Stimulated activated CD8-positive, alpha-beta memory T cell treated with anti-CD3 and anti-CD28 coated beads, Interleukin-15, amount 100 ng/mL, for 24 hours (primary cell): ENCODE measurements around the gene LGR4.
"Not testable (repeated sequence)": the region's sequence is repeated elsewhere in the genome, so short reads cannot be mapped to it uniquely, and the experiment has no call there.

ENCODE experiments used
- DNase-seq: peaks from one replicate; pipeline ENCODE4 v3.0.0-alpha.2; 2020; ENCODE audit warnings: low read depth

Gene LGR4, protein sequence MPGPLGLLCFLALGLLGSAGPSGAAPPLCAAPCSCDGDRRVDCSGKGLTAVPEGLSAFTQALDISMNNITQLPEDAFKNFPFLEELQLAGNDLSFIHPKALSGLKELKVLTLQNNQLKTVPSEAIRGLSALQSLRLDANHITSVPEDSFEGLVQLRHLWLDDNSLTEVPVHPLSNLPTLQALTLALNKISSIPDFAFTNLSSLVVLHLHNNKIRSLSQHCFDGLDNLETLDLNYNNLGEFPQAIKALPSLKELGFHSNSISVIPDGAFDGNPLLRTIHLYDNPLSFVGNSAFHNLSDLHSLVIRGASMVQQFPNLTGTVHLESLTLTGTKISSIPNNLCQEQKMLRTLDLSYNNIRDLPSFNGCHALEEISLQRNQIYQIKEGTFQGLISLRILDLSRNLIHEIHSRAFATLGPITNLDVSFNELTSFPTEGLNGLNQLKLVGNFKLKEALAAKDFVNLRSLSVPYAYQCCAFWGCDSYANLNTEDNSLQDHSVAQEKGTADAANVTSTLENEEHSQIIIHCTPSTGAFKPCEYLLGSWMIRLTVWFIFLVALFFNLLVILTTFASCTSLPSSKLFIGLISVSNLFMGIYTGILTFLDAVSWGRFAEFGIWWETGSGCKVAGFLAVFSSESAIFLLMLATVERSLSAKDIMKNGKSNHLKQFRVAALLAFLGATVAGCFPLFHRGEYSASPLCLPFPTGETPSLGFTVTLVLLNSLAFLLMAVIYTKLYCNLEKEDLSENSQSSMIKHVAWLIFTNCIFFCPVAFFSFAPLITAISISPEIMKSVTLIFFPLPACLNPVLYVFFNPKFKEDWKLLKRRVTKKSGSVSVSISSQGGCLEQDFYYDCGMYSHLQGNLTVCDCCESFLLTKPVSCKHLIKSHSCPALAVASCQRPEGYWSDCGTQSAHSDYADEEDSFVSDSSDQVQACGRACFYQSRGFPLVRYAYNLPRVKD

DNA sequence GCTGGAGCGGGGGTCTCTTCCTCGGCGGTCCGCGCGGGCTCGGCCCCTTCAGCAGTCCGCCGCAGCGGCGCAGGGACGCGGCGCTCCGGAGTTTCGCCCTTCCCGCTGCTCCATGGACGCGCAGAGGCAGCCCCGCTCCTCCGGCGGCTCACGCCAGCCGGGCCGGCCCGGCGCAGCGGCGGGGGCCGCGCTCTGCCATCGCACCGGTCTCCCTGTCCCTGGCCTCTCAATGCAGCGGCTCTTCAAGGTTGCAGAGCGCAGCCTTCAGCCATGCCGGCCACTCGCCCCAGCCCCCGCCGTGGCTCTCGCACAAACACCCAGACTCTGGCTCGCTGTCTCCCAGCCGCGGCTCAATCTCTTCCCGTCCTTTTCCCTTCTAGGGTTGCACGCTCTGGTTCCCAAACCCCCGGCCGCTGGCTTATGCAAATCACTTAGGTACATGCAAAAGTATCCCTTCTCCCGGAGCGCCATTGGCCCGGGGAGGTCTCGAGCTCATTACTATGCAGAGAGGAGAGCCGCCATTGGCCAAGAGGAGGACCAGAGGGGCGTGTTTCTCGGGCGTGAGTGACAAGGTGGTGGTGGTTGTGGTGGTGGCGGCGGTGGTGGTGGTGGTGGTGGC lies at the start of gene LGR4:
Gene LGR4, minus strand, starts transcription at position 393 of the 619 bp plus-strand sequence. CDS start 488 bp downstream, outside the sequence.
- no peak for DNase-seq

DNA sequence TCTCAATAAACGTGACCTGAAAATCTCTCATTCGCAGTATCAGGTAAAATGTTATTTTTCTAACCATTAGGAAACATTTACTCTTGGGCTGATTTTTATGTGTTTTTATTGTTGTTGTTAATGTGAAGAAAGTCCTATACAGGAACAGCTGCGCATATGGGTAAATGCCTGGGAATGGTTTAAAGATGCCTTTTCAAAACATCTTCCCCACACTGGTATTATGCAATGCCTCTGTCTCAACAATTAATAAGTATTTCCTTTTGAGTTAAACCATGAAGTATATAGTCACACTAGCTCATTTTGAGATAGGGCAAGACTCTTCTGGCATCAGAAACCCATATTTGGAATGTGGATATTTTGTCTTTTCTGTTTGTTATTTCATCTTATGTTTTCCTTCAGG lies 47.6 kb upstream of the LGR4 start:
- no peak for DNase-seq

- no peak for DNase-seq
These were observed 45.9 kb upstream of the LGR4 start for GRCh38 chr11:27518518-27518917.

DNA sequence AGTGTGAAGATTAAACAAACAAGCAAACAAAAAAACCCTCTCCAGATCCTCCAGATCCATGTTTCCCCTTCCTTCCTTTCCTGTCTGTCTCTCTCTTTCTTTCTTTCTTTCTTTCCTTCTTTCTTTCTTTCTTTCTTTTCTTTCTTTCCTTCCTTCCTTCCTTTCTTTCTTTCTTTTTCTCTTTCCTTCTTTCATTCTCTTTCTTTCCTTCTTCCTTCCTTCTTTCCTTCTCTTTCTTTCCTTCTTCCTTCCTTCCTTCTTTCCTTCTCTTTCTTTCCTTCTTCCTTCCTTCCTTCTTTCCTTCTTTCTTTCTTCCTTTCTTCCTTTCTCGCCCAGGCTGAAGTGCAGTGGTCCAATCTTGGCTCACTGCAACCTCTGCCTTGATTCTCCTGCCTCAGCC lies 44.9 kb upstream of the LGR4 start:
- DNase-seq, result not testable (repeated sequence)

DNA sequence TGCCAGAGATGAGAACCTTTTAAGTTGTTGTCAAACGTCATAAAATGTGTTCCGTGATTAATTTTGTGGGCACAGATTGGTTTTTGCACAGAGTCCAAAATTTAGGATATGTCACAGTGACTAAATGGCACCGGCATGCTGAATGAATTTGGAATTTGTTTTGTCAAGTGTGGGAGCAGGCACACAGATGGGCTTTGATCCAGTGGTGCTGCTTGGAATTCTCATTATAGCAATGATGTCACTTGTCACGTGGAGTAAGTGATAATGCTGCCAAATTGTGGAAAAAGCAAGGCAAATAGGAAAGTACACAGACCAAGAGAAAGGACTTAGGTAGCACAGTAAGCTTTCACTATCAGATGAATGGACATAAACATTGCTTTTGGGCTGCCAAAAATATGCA lies 42.0 kb upstream of the LGR4 start:
- DNase-seq, result no peak

DNA sequence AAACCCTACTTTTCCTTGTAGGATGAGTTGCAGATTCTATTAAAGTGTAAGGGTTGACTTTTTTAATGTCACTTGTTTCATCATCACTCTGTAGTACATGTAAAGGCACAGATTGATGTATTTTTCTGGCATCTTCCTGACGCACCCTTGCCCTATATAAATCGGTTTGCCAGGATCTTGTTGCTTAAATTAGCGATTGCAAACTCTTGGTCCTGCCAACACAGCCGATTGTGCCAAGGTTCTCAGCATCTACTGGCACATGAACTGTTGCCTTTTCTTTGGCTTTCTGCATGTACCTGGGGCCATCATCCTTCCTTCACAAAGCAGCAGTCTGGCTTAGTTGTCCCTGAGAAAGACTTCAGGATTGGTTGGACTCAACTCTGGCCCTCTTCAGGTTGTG lies 41.5 kb upstream of the LGR4 start:
- no peak for DNase-seq

DNA sequence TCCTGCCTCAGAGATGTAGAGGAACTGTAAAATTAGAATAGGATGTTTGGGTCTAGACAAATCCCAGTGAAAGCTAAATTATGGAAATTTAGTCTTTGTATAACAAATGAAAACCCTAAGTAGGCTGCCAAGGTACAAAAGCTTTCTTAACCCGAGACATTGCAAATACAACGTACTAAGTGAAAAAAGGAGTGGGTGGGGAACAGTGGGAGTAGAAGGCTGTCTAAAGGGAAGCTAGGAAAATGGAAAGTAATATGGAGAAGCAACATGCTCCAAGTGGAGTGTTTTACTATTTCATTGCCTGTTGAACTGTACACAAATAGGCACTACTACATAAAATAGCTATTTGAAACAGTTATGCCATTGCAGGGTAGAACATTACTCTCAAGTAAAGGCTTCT lies 40.8 kb upstream of the LGR4 start:
- no peak for DNase-seq

GRCh38 chr11:27512238-27512637 lies 39.6 kb upstream of the LGR4 start:
- no peak for DNase-seq

GRCh38 chr11:27509908-27510307 lies 37.3 kb upstream of the LGR4 start:
- DNase-seq, result no peak

DNA sequence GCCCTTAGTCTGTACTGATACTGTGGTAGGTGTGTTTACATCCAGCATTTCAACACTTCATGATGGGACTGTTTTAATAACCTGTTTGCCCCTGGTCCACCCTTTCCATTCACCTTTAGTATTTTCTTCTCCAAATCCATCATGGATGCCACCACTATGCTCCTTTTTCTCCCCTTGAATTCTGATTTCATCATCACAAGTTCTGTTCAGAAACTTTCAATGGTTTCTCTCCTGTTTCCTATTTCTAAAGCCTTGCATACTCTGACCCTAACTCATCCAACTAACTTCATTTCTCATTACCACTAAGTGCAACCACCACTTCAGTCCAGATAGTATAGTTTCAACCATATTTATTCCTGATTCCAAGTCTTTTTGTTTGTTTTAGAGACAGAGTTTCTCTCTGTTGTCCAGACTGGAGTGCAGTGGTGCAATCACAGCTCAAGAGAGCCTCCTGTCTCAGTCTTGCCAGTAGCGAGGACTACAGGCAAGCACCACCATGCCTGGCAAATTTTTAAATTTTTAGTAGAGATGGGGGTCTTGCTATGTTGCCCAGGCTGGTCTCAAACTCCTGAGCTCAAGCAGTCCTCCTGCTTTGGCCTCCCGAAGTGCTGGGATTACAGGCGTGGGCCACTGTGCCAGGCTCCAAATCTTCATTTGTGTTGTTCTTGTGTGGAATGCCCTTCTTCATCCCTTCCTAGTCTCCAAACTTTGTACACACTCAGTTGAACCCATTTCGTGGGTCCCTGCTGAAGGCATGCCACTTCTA lies 35.1 kb upstream of the LGR4 start:
- no peak for DNase-seq

DNA sequence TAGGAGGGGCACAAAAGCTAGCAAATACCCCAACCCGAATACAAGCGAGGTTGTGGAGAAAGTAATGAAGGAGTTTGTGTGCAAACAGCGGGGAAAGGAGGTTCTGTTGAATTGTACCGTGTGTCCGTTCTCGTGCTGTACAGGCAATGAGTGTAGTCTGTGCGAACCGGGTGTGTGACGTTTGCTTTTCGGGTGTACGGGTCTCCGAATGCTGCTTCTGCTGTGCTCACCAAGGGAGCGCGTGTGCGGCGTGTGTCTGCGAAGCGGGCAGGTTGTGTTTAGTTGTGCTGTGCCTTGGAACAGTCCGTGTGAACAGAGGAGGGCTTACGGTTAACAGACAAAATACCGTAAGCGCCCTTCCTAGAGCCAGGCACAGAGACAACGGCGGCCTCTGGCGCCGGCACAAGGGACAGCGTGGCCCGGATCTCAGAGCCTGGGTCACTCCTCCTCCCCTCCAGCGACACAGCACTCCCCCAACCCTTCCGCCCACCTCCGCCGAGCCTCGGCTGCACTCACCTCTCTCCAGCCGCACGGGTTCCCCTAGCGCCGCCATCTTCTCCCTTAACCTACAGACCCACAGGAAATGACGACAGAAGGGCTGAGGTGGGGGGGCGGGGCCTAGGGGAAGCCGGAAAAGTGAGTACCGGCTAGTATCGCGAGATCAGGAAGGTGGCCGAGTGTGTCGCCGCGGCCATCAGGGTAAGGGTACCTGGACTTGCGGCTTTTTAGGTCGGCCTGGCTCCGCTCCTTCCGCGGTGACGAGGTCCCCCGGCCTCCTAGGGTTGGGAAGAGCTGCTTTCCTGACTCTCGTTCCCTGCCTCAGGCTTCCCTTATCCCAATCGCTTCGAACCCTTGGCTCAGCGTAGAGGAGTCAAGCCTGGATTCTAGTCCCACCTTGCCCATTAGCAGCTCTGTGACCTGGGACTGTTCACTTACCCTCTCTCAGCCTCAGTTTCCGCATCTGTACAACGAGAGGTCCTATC lies 33.9 kb upstream of the LGR4 start, which contains the start of gene LIN7C:
Gene LIN7C, minus strand, starts transcription at position 570 of the 983 bp plus-strand sequence. Its CDS starts 17 bp downstream, at position 553.
- DNase-seq, result peak; percentile 84

DNA sequence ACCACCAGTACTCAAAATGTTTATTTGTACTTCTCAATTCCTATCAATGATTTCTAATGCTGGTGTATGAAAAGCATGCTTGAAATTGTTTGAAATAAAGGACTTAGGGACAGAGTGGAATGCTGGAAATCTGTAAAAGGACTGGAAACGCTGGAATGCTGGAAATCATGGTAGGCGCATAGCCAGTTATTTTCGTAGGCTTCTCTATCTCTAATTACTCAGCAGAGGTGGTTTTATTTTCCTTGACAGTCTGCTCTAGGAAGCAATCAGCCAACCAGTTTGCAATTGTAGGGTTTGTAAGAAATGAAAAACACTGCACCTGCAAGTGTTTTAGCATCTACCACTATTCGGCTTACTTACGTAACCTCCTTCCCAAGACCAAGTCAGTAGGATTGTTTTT lies 33.2 kb upstream of the LGR4 start:
- no peak for DNase-seq

GRCh38 chr11:27504205-27504604 lies 31.6 kb upstream of the LGR4 start:
- DNase-seq, result no peak

GRCh38 chr11:27501100-27501499 lies 28.5 kb upstream of the LGR4 start:
- DNase-seq, result no peak

GRCh38 chr11:27497911-27498310 lies 25.3 kb upstream of the LGR4 start:
- no peak for DNase-seq

DNA sequence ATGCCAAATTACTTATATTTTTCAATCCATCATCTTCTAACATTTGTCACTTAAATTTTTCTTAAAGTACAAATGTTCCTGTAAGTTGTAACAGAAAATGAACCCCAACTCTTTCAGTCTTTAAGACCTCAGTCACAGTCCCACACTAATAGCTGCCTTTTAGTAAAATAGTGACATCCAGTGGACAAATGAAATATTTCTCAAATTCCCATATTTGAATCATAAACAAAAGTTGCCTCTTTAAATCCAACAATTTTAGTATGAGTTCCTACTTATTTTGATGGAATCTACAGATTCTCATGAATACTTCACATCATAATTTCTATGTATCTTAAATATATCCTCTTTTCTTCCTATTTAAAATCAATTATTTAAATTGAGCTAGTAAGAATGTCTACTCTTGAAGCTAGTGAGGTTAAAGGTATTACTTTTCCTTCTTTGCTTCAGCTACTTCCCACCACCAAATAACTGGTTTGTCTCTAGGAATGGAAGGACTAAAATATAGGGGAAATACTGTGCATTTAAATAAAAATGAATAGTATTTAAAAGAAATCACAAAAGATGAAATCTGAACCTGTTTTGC lies 24.8 kb upstream of the LGR4 start:
- DNase-seq, result no peak

- no peak for DNase-seq
These were observed 23.9 kb upstream of the LGR4 start for GRCh38 chr11:27496461-27496860.

- no peak for DNase-seq
These were observed 23.2 kb upstream of the LGR4 start for GRCh38 chr11:27495710-27496300.

- DNase-seq, result no peak
These were observed 16.5 kb upstream of the LGR4 start for GRCh38 chr11:27489092-27489491.

DNA sequence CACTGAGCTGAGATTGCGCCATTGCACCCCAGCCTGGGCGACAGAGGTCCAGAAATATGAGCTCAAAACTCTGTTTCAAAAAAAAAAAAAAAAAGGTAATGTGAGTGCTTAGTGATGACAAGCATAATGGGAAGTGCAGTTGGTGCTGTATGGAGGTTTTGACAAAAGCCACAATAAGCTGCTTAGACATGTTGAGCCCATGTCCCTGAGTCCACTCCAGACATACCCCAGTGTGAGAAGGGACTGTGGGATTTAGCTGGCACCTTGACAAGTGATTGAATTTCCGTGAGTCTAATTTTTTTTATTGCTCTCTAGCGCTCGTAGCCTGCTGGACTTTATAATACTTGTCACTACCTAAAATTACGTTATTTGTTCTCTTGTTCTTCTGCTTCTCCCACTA lies 15.1 kb upstream of the LGR4 start:
- DNase-seq, result no peak
